Measurements from ENCODE around the gene ASCC2. TPM values are rescaled to one million over a fixed set of nuclear protein-coding genes. Genes with fewer than 3 reads are reported as not detected.

The ASCC2 gene
- total and polyA plus RNA-seq, 4 donors: 34.6 to 43.7 (median 38.7) TPM

DNA sequence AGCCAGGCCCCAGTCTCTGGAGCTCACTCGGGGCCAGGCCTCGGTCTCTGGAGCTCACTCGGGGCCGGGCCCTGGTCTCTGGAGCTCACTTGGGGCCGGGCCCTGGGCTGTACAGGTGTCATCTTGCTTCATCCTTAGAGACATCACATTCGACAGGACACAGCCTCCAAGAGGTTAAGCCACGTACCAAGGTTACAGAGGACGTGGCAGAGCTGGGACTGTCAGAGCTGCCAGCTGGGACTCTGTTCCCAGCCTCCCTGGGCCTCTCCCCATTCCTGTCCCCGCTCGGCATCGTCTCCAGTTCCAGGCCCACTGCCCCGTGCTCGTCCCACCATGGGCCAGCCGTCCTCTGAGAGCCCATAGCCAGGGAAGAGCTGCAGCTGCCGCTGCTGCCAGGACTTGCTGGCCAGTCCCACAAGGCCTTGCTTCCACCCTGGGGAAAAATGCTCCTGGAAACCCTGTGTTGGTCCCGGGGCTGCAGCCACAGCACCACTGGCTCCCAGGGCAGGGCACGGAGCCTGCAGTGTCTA lies 98.7 kb downstream of the ASCC2 start:
- 93% methylated on average over 17 of the region's 17 CpGs for WGBS
- Histone ChIP-seq H3K4me1 (ENCODE audit: control insufficient read depth in 4 of 4, insufficient read depth in 4 of 4, low read length in 3 of 4) (no peaks in the 10 kb centered on the region), H3K9ac (ENCODE audit: low read depth in 1 of 2, low read length in 2 of 2) (no peak overlapping the region), H3K4me3 (ENCODE audit: low read depth in 1 of 3, low read length in 3 of 3) (no peak overlapping the region), H3K27ac (ENCODE audit: low read depth in 1 of 2, low read length in 2 of 2) (no peak overlapping the region), H3K27me3 (ENCODE audit: control insufficient read depth in 4 of 4, insufficient read depth in 4 of 4, low read length in 3 of 4) (no peaks in the 10 kb centered on the region), H3K9me3 (ENCODE audit: control insufficient read depth in 4 of 4, low read length in 3 of 4) (no peaks in the 10 kb centered on the region), H3K36me3 (ENCODE audit: control insufficient read depth in 4 of 4, insufficient read depth in 3 of 4, low read depth in 1 of 4, low read length in 3 of 4) (peaks cover 0 to 31% (median 5%) of the 10 kb centered on the region in 4 donors)
- no peak for TF ChIP-seq YY1 (IDR thresholded peaks at IDR 0.05)
- TF ChIP-seq, protein P1, sequence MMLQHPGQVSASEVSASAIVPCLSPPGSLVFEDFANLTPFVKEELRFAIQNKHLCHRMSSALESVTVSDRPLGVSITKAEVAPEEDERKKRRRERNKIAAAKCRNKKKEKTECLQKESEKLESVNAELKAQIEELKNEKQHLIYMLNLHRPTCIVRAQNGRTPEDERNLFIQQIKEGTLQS (IDR thresholded peaks at IDR 0.05): no peak
- TF ChIP-seq HNF4G (IDR thresholded peaks at IDR 0.05): no peak
- TF ChIP-seq FOXA2 (IDR thresholded peaks at IDR 0.05): no peak
- no peak for TF ChIP-seq TAF1 (conservative IDR thresholded peaks at IDR 0.05)
- TF ChIP-seq, protein P2, sequence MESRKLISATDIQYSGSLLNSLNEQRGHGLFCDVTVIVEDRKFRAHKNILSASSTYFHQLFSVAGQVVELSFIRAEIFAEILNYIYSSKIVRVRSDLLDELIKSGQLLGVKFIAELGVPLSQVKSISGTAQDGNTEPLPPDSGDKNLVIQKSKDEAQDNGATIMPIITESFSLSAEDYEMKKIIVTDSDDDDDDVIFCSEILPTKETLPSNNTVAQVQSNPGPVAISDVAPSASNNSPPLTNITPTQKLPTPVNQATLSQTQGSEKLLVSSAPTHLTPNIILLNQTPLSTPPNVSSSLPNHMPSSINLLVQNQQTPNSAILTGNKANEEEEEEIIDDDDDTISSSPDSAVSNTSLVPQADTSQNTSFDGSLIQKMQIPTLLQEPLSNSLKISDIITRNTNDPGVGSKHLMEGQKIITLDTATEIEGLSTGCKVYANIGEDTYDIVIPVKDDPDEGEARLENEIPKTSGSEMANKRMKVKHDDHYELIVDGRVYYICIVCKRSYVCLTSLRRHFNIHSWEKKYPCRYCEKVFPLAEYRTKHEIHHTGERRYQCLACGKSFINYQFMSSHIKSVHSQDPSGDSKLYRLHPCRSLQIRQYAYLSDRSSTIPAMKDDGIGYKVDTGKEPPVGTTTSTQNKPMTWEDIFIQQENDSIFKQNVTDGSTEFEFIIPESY (IDR thresholded peaks at IDR 0.05): no peak
- TF ChIP-seq, protein P3, sequence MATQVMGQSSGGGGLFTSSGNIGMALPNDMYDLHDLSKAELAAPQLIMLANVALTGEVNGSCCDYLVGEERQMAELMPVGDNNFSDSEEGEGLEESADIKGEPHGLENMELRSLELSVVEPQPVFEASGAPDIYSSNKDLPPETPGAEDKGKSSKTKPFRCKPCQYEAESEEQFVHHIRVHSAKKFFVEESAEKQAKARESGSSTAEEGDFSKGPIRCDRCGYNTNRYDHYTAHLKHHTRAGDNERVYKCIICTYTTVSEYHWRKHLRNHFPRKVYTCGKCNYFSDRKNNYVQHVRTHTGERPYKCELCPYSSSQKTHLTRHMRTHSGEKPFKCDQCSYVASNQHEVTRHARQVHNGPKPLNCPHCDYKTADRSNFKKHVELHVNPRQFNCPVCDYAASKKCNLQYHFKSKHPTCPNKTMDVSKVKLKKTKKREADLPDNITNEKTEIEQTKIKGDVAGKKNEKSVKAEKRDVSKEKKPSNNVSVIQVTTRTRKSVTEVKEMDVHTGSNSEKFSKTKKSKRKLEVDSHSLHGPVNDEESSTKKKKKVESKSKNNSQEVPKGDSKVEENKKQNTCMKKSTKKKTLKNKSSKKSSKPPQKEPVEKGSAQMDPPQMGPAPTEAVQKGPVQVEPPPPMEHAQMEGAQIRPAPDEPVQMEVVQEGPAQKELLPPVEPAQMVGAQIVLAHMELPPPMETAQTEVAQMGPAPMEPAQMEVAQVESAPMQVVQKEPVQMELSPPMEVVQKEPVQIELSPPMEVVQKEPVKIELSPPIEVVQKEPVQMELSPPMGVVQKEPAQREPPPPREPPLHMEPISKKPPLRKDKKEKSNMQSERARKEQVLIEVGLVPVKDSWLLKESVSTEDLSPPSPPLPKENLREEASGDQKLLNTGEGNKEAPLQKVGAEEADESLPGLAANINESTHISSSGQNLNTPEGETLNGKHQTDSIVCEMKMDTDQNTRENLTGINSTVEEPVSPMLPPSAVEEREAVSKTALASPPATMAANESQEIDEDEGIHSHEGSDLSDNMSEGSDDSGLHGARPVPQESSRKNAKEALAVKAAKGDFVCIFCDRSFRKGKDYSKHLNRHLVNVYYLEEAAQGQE (IDR thresholded peaks at IDR 0.05): no peak
- no peak for TF ChIP-seq EGR1 (IDR thresholded peaks at IDR 0.05; ENCODE audit: low read depth in 2 of 2)
- TF ChIP-seq SP1 (IDR thresholded peaks at IDR 0.05): no peak
- TF ChIP-seq, protein P4, sequence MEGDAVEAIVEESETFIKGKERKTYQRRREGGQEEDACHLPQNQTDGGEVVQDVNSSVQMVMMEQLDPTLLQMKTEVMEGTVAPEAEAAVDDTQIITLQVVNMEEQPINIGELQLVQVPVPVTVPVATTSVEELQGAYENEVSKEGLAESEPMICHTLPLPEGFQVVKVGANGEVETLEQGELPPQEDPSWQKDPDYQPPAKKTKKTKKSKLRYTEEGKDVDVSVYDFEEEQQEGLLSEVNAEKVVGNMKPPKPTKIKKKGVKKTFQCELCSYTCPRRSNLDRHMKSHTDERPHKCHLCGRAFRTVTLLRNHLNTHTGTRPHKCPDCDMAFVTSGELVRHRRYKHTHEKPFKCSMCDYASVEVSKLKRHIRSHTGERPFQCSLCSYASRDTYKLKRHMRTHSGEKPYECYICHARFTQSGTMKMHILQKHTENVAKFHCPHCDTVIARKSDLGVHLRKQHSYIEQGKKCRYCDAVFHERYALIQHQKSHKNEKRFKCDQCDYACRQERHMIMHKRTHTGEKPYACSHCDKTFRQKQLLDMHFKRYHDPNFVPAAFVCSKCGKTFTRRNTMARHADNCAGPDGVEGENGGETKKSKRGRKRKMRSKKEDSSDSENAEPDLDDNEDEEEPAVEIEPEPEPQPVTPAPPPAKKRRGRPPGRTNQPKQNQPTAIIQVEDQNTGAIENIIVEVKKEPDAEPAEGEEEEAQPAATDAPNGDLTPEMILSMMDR (IDR thresholded peaks at IDR 0.05; ENCODE audit: low read depth, low read length, missing input control): no peak
- TF ChIP-seq HNF4A (conservative IDR thresholded peaks at IDR 0.05): no peak
- TF ChIP-seq FOXA1 (IDR thresholded peaks at IDR 0.05): no peak
- TF ChIP-seq JUND (IDR thresholded peaks at IDR 0.05): no peak
- TF ChIP-seq RXRA (IDR thresholded peaks at IDR 0.05): no peak
- TF ChIP-seq, protein P5, sequence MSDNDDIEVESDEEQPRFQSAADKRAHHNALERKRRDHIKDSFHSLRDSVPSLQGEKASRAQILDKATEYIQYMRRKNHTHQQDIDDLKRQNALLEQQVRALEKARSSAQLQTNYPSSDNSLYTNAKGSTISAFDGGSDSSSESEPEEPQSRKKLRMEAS (IDR thresholded peaks at IDR 0.05): no peak
- TF ChIP-seq NR2F2 (IDR thresholded peaks at IDR 0.05): no peak
- no peak for TF ChIP-seq RAD21 (IDR thresholded peaks at IDR 0.05)
- TF ChIP-seq GABPA (IDR thresholded peaks at IDR 0.05 in 1 of 2, conservative IDR thresholded peaks at IDR 0.05 in 1 of 2): no peak
- DNase-seq (ENCODE audit: low spot score): no peak

Small RNAs within 50 kb of the gene (small RNA-seq; reads per million reads assigned to genes)
- gene RF00019: not detected

Other genes with a start within 250 kb of the ASCC2 start
- 10 to 100 TPM; 14.1 to 25.2 TPM for gene NF2, start 234.6 kb downstream of the ASCC2 start, total RNA-seq
- gene NF2, start 234.6 kb downstream of the ASCC2 start, polyA plus RNA-seq: 1 to 10 TPM; 6.2 to 8.4 TPM
- gene CABP7, start 118.3 kb downstream of the ASCC2 start, total RNA-seq: not detected
- gene CABP7, start 118.3 kb downstream of the ASCC2 start, polyA plus RNA-seq: under 1 TPM in 1 of 2 donors, not detected in 1; 0.08 TPM
- 10 to 100 TPM in 1 of 2 donors, 1 to 10 TPM in 1; 9.2 to 12.1 TPM for gene ZMAT5, start 71.3 kb downstream of the ASCC2 start, total RNA-seq
- 10 to 100 TPM; 14.9 to 18.8 TPM for gene ZMAT5, start 71.3 kb downstream of the ASCC2 start, polyA plus RNA-seq
- gene UQCR10, start 70.9 kb downstream of the ASCC2 start, total RNA-seq: 10 to 100 TPM; 40.2 to 70.6 TPM
- gene UQCR10, start 70.9 kb downstream of the ASCC2 start, polyA plus RNA-seq: 100 to 1,000 TPM; 133 to 243 TPM
- gene MTMR3, start 44.9 kb upstream of the ASCC2 start, total RNA-seq: 10 to 100 TPM; 27.0 to 38.8 TPM
- gene MTMR3, start 44.9 kb upstream of the ASCC2 start, polyA plus RNA-seq: 1 to 10 TPM; 6.0 to 7.2 TPM
- gene HORMAD2, start 242.2 kb upstream of the ASCC2 start, total RNA-seq: 1 to 10 TPM in 1 of 2 donors, not detected in 1; 2.8 TPM
- gene HORMAD2, start 242.2 kb upstream of the ASCC2 start, polyA plus RNA-seq: under 1 TPM; 0.44 to 0.47 TPM